ENCODE measurements around the gene GLT1D1. TPM values are rescaled to one million over a fixed set of nuclear protein-coding genes. Genes with fewer than 3 reads are reported as not detected.

Gene GLT1D1
- total RNA-seq, 2 donors from 2014 or later, result 0.14 to 0.21 TPM

DNA sequence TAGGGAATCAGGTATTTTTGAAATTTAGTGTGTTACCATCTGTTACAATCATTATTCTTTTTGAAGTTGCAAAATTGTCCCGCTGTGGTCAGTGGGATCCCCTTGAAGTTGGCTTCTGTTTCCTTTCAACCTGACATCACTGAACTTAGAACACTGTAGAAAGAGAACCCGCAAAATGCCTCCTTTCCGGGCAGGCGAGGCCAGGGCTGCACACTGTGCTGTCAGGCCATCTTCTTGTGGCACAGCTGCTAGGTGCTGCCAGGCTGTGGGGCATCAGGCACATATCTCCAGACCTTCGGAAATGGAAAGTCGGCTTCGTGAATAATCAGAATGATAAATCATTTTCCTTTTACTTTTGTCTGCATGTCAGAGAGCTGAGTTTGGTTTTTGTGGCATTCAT, 103.5 kb downstream of the GLT1D1 start:
- Mint-ChIP-seq H3K4me3 (no peak overlapping the region), H3K27ac (no peak overlapping the region), H3K4me1 (ENCODE audit: low read depth in 2 of 2) (peaks cover 7% of the 10 kb centered on the region in 2 donors), H3K9me3 (no peaks in the 10 kb centered on the region), H3K27me3 (peaks cover 31 to 44% of the 10 kb centered on the region in 2 donors), H3K36me3 (no peaks in the 10 kb centered on the region)
- DNase-seq (ENCODE audit: low spot score), result no peak
- peak; percentile 48 to 55 for ATAC-seq

- peaks cover 7% of the 10 kb centered on the region in 2 donors for H3K4me1 Mint-ChIP-seq (ENCODE audit: low read depth in 2 of 2)
- no peaks in the 10 kb centered on the region for H3K9me3 Mint-ChIP-seq
- H3K27me3 Mint-ChIP-seq, result peaks cover 34 to 42% of the 10 kb centered on the region in 2 donors
- ATAC-seq (no peak), DNase-seq (ENCODE audit: low spot score) (no peak)
- no peak overlapping the region for H3K27ac Mint-ChIP-seq
- H3K36me3 Mint-ChIP-seq, result no peaks in the 10 kb centered on the region
- H3K4me3 Mint-ChIP-seq, result no peak overlapping the region
Observed at GRCh38 chr12:128959901-128960300, 106.6 kb downstream of the GLT1D1 start.

DNA sequence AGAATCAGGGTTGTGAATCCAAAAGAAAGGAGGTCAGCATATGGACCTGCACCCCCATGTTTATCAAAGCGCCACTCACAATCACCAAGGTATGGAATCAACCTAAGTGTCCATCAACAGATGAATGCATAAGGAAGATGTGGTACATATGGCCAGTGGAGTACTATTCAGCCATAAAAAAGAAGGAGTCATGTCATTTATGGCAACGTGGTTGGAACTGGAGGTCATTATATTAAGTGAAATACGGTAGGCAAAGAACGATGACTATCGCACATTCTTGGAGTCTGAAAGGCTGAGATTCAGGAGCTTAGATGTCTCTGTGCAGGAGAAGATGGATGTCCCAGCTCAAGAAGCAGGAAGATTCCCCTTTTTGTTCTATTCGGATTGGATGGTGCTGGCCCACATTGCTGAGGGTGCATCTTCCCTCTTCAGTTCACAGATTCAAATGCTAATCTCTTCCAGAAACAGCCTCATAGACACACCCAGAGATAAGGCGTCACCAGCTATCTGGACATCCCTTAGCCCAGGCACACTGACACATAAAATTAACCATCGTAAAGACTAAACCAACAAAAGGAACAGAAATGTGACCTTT, 108.1 kb downstream of the GLT1D1 start:
- H3K9me3 Mint-ChIP-seq, result no peaks in the 10 kb centered on the region
- H3K36me3 Mint-ChIP-seq, result no peaks in the 10 kb centered on the region
- H3K27ac Mint-ChIP-seq, result no peak overlapping the region
- peaks cover 6 to 7% of the 10 kb centered on the region in 2 donors for H3K4me1 Mint-ChIP-seq (ENCODE audit: low read depth in 2 of 2)
- no peak overlapping the region for H3K4me3 Mint-ChIP-seq
- no peak for DNase-seq (ENCODE audit: low spot score)
- H3K27me3 Mint-ChIP-seq, result peaks cover 28 to 31% of the 10 kb centered on the region in 2 donors
- no peak for ATAC-seq

DNA sequence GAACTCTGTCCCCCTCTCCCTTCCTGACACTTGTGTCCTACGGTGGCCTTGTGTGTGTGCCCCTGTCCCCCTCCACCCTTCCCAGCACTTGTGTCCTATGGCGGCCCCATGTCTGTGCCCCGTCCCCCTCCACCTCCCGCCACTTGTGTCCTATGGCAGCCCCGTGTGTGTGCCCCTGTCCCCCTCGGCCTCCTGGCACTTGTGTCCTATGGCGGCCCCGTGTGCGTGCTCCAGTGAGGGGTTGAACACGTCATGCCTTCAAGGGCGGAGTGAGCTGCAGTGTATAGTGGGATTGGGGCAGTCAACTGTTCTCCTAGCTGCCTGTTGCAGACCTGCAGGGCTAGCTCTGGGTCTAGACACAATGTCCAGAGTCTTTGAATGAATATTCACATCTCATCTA, 108.7 kb downstream of the GLT1D1 start:
- H3K4me1 Mint-ChIP-seq (ENCODE audit: low read depth in 2 of 2), result peaks cover under 1 to 1% of the 10 kb centered on the region in 2 donors
- ATAC-seq, result no peak
- no peak overlapping the region for H3K27ac Mint-ChIP-seq
- no peaks in the 10 kb centered on the region for H3K36me3 Mint-ChIP-seq
- H3K9me3 Mint-ChIP-seq, result no peaks in the 10 kb centered on the region
- H3K27me3 Mint-ChIP-seq, result peaks cover 23 to 25% of the 10 kb centered on the region in 2 donors
- no peak for DNase-seq (ENCODE audit: low spot score)
- H3K4me3 Mint-ChIP-seq, result no peak overlapping the region

DNA sequence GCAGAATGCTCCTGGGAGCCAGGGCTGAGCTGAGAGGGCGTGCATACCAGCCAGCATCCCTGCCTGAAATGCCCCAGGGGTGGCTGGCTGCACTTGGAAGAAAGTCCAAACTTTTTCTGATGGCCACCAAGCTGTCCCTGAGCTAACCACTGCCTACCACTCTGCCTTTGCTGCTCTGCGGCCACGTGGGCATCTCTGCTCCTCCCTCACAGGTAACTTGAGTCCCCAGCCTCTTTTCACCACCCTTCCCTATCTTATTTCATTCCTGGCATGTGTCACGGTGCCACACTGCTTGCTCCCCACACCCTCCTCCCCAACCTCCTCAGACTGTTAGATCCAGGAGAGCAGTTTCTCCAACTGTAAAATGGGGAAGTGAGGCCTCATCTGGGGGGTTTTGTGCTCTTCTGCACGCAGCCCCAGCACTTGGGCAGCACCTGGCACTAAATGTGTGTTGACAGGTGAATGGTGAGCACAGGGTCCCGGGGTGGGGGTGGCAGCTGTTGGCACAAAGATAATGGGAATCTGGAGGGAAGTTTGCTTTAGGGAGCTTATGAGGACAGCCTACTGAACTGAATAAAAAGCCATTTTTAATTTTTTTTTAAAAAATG, 113.0 kb downstream of the GLT1D1 start:
- Mint-ChIP-seq H3K27me3 (peaks cover 16 to 22% of the 10 kb centered on the region in 2 donors), H3K4me3 (no peak overlapping the region), H3K9me3 (no peaks in the 10 kb centered on the region), H3K27ac (no peak overlapping the region), H3K36me3 (no peaks in the 10 kb centered on the region), H3K4me1 (ENCODE audit: low read depth in 2 of 2) (peaks cover 0 to 4% of the 10 kb centered on the region in 2 donors)
- ATAC-seq, result no peak
- no peak for DNase-seq (ENCODE audit: low spot score)

GRCh38 chr12:128968668-128969067, 115.4 kb downstream of the GLT1D1 start:
- ATAC-seq, result no peak
- DNase-seq (ENCODE audit: low spot score), result no peak
- H3K36me3 Mint-ChIP-seq, result no peaks in the 10 kb centered on the region
- no peak overlapping the region for H3K27ac Mint-ChIP-seq
- H3K27me3 Mint-ChIP-seq, result peaks cover 20 to 23% of the 10 kb centered on the region in 2 donors
- no peaks in the 10 kb centered on the region for H3K9me3 Mint-ChIP-seq
- no peak overlapping the region for H3K4me3 Mint-ChIP-seq
- peaks cover 0 to 4% of the 10 kb centered on the region in 2 donors for H3K4me1 Mint-ChIP-seq (ENCODE audit: low read depth in 2 of 2)

GRCh38 chr12:128969480-128970055, 116.3 kb downstream of the GLT1D1 start:
- Mint-ChIP-seq H3K4me3 (no peak overlapping the region), H3K4me1 (ENCODE audit: low read depth in 2 of 2) (peaks cover 0 to 4% of the 10 kb centered on the region in 2 donors), H3K27me3 (peaks cover 26 to 31% of the 10 kb centered on the region in 2 donors), H3K27ac (no peak overlapping the region), H3K9me3 (no peaks in the 10 kb centered on the region), H3K36me3 (no peaks in the 10 kb centered on the region)
- DNase-seq (ENCODE audit: low spot score) (no peak), ATAC-seq (peak in 1 of 2 donors; percentile 71)

- Mint-ChIP-seq H3K27me3 (peaks cover 31 to 36% of the 10 kb centered on the region in 2 donors), H3K4me1 (ENCODE audit: low read depth in 2 of 2) (peaks cover 0 to 4% of the 10 kb centered on the region in 2 donors), H3K4me3 (no peak overlapping the region), H3K36me3 (no peaks in the 10 kb centered on the region), H3K27ac (no peak overlapping the region), H3K9me3 (no peaks in the 10 kb centered on the region)
- ATAC-seq (peak in 1 of 2 donors; percentile 45), DNase-seq (ENCODE audit: low spot score) (no peak)
Observed at GRCh38 chr12:128970110-128970509, 116.8 kb downstream of the GLT1D1 start.

DNA sequence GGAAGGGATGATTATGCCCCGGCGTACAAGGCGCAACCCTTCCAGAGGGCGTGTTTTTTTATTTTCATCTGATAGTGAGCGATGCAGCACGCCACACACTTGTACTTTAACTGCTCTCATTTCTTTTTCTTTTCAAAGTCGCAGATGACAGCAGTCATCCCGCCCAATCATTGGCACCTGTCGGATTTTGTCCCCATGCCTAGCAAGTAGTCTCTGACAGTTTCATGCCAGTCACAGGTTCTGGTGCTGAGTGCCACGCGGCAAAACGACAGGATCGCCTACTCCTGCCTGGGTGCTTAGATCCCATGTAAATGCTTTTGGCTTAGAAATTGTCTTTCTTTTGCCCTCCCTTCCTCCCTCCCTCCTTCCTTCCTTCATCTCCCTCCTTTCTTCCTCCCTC, 117.7 kb downstream of the GLT1D1 start:
- H3K27ac Mint-ChIP-seq, result peak overlapping the region in 1 of 2 donors; percentile 31
- H3K9me3 Mint-ChIP-seq, result no peaks in the 10 kb centered on the region
- DNase-seq (ENCODE audit: low spot score), result no peak
- H3K36me3 Mint-ChIP-seq, result no peaks in the 10 kb centered on the region
- peaks cover 33 to 37% of the 10 kb centered on the region in 2 donors for H3K27me3 Mint-ChIP-seq
- H3K4me1 Mint-ChIP-seq (ENCODE audit: low read depth in 2 of 2), result peaks cover 0 to 4% of the 10 kb centered on the region in 2 donors
- no peak for ATAC-seq
- no peak overlapping the region for H3K4me3 Mint-ChIP-seq

DNA sequence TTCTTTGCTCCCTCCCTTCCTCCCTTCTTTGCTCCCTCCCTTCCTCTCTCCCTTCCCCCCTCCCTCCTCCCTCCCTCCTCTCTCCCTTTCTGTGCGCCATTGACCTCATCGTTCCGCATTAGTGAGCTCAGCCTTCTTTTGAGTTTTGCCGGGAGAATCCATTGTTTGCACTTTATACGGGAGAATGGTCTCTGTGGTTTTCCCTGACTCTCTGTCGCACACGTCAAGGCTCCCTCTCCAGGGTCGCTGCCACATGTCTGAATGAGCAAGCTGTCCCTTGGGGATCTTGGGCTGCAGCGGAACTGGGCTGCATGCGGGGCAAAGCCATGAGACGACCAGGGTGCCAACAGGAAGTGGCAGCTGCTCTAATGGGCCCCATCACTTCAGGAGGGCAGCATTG, 118.5 kb downstream of the GLT1D1 start:
- Mint-ChIP-seq H3K4me1 (ENCODE audit: low read depth in 2 of 2) (peaks cover 0 to 4% of the 10 kb centered on the region in 2 donors), H3K36me3 (no peaks in the 10 kb centered on the region), H3K27ac (no peak overlapping the region), H3K4me3 (no peak overlapping the region), H3K27me3 (peaks cover 33 to 37% of the 10 kb centered on the region in 2 donors), H3K9me3 (no peaks in the 10 kb centered on the region)
- ATAC-seq, result no peak
- DNase-seq (ENCODE audit: low spot score), result no peak

- H3K9me3 Mint-ChIP-seq, result no peaks in the 10 kb centered on the region
- H3K4me1 Mint-ChIP-seq (ENCODE audit: low read depth in 2 of 2), result peaks cover 0 to under 1% of the 10 kb centered on the region in 2 donors
- H3K4me3 Mint-ChIP-seq, result no peak overlapping the region
- DNase-seq (ENCODE audit: low spot score) (no peak), ATAC-seq (no peak)
- H3K27ac Mint-ChIP-seq, result no peak overlapping the region
- no peaks in the 10 kb centered on the region for H3K36me3 Mint-ChIP-seq
- H3K27me3 Mint-ChIP-seq, result peaks cover 31 to 38% of the 10 kb centered on the region in 2 donors
Observed at GRCh38 chr12:128973883-128974681, 120.8 kb downstream of the GLT1D1 start.

DNA sequence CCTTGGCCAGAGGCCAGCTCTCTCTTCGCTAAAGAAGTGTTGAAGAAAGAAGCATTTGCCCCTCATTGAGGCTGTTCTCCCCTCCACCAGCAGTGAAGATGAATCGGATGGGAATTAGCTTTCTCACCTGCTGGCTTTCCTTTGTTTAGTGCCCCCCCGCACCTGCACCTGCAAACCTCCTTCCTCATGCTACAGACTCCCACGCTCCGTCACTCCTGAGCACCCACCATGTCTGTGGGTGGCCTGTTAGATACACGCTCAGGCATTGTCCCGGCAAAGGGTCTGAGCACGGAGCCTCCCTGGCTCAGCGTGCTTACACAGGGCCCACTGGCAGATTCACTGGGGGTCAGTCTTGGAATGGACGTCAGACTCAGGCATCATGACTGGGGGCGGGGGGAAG, 121.6 kb downstream of the GLT1D1 start:
- H3K4me1 Mint-ChIP-seq (ENCODE audit: low read depth in 2 of 2), result no peaks in the 10 kb centered on the region
- DNase-seq (ENCODE audit: low spot score), result no peak
- no peak overlapping the region for H3K27ac Mint-ChIP-seq
- H3K9me3 Mint-ChIP-seq, result no peaks in the 10 kb centered on the region
- no peak overlapping the region for H3K4me3 Mint-ChIP-seq
- H3K27me3 Mint-ChIP-seq, result peaks cover 29 to 37% of the 10 kb centered on the region in 2 donors
- no peaks in the 10 kb centered on the region for H3K36me3 Mint-ChIP-seq
- no peak for ATAC-seq

DNA sequence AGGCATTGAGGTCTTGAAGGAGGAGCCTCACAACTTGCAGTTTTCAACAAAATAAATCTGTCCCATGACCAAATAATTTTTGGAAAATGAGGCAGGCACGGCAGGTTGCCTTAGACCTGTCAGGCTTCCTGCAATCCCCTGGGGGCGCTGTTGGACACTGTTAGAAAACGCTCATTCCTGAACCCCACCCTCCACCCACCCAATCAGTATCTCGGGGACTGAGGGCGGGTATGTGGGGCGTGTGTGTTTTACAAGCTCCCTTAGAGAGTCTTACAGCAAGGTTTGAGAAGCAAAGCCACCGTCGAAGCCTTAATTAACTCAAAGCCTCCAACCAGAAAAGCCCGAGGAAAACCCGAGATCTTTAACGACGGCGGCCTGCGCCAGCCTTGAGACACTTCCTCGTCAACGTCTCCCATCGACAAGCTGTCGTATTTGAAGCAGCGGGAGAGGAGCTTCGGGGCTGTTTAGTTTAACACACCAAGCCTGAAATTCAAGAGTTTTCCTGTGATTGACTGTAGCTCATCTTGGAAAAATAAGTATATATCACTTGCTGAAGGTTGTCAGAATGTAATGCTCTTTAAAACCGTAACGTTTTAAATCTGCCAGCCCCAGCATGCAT, 123.0 kb downstream of the GLT1D1 start:
- DNase-seq (ENCODE audit: low spot score), result no peak

More for the DNA sequence above, 123.0 kb downstream of the GLT1D1 start:
- no peaks in the 10 kb centered on the region for H3K4me1 Mint-ChIP-seq (ENCODE audit: low read depth in 2 of 2)
- peak in 1 of 2 donors; percentile 65 for ATAC-seq
- H3K27me3 Mint-ChIP-seq, result peaks cover 33 to 34% of the 10 kb centered on the region in 2 donors
- H3K4me3 Mint-ChIP-seq, result no peak overlapping the region
- H3K27ac Mint-ChIP-seq, result no peak overlapping the region
- H3K36me3 Mint-ChIP-seq, result no peaks in the 10 kb centered on the region
- no peaks in the 10 kb centered on the region for H3K9me3 Mint-ChIP-seq

All from natural killer cell treated with Interleukin-12 subunit alpha and Interleukin-12 subunit beta and Interleukin-15 and Interleukin-18, amount 100 ng/mL, for 72 hours (primary cell).